ENCODE data around the gene SMYD3.

DNA sequence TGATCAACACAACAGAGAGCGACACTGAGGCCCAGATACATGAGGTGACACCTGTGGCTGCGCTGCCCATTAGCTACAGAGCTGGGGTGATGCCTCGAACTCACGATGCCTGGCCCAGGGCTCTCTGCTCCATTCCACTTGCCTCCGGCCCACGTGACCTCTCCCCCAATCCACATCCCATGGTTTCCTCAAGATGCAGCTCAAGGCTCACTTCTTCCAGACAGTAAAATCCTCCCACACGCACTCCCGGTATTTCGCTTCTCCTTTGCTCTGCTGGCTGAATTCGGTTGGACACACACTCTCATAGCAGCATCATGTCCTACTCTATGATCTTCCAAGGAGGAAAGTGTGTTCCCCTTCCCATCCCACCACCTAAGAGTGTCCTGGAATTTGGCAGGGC, 679.8 kb downstream of the SMYD3 start:
- no peak for TF ChIP-seq EP300 (IDR thresholded peaks at IDR 0.05)
- TF ChIP-seq, protein P1, sequence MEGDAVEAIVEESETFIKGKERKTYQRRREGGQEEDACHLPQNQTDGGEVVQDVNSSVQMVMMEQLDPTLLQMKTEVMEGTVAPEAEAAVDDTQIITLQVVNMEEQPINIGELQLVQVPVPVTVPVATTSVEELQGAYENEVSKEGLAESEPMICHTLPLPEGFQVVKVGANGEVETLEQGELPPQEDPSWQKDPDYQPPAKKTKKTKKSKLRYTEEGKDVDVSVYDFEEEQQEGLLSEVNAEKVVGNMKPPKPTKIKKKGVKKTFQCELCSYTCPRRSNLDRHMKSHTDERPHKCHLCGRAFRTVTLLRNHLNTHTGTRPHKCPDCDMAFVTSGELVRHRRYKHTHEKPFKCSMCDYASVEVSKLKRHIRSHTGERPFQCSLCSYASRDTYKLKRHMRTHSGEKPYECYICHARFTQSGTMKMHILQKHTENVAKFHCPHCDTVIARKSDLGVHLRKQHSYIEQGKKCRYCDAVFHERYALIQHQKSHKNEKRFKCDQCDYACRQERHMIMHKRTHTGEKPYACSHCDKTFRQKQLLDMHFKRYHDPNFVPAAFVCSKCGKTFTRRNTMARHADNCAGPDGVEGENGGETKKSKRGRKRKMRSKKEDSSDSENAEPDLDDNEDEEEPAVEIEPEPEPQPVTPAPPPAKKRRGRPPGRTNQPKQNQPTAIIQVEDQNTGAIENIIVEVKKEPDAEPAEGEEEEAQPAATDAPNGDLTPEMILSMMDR (IDR thresholded peaks at IDR 0.05), result no peak
